WTC11 (cell line): Measurements from ENCODE around the gene VGLL3. TPM values are rescaled to one million over a fixed set of nuclear protein-coding genes. Genes with fewer than 3 reads are reported as not detected.

Experiments used
- ATAC-seq: fragments of 200-7000 bp; cut with Tn5 transposase; 2 replicates; pipeline ENCODE4 v1.10.0; 2021; ENCODE audit warnings: mild to moderate bottlenecking, moderate library complexity
- CTCF ChIA-PET: fragments of 300-600 bp; sonication (Branson Sonifier 250); formaldehyde crosslinking; loops from one replicate; lab custom pipeline; 2021; ENCODE audit warnings: antibody characterized with exemption; lab: Charles Lee
- POLR2A ChIA-PET: fragments of 350-600 bp; sonication (Branson Sonifier 250); formaldehyde crosslinking; loops from one replicate; lab custom pipeline; 2021; ENCODE audit warnings: antibody characterized with exemption; lab: Charles Lee
- DNase-seq: peaks from one replicate; pipeline ENCODE4 v3.0.0; 2021; ENCODE audit warnings: low spot score
- H3K27ac Mint-ChIP-seq: 2 replicates; pipeline ENCODE4 v1.8.0; 2021; ENCODE audit warnings: mixed read lengths
- H3K27me3 Mint-ChIP-seq: 2 replicates; pipeline ENCODE4 v1.8.0; 2021; ENCODE audit warnings: low read depth, mild to moderate bottlenecking, moderate library complexity, mixed read lengths
- H3K36me3 Mint-ChIP-seq: 2 replicates; pipeline ENCODE4 v1.8.0; 2021; ENCODE audit warnings: mixed read lengths
- H3K4me1 Mint-ChIP-seq: 2 replicates; pipeline ENCODE4 v1.8.0; 2022; ENCODE audit warnings: mixed read lengths
- H3K4me3 Mint-ChIP-seq: 2 replicates; pipeline ENCODE4 v1.8.0; 2021; ENCODE audit warnings: mild to moderate bottlenecking, moderate library complexity, mixed read lengths
- H3K9me3 Mint-ChIP-seq: 2 replicates; pipeline ENCODE4 v1.8.0; 2021; ENCODE audit warnings: mixed read lengths
- AFF4 ChIP-seq: sonication (generic); formaldehyde crosslinking; IDR thresholded peaks from 2 replicates; pipeline ENCODE4 v1.8.1; 2023; ENCODE audit warnings: mild to moderate bottlenecking, missing genetic modification reagents, borderline replicate concordance
- CBFB ChIP-seq: sonication (generic); formaldehyde crosslinking; IDR thresholded peaks from 2 replicates; pipeline ENCODE4 v1.8.1; 2022; ENCODE audit warnings: mild to moderate bottlenecking, low read depth, missing genetic modification reagents
- ELF4 ChIP-seq: sonication (generic); formaldehyde crosslinking; IDR thresholded peaks from 2 replicates; pipeline ENCODE4 v1.8.1; 2022; ENCODE audit warnings: low read depth, mild to moderate bottlenecking, moderate library complexity, missing genetic modification reagents
- FOXJ3 ChIP-seq: sonication (generic); formaldehyde crosslinking; IDR thresholded peaks from 2 replicates; pipeline ENCODE4 v1.9.0; 2021; ENCODE audit warnings: missing genetic modification reagents, mild to moderate bottlenecking, borderline replicate concordance
- GRHL2 ChIP-seq: fragments of 250-450 bp; sonication (Bioruptor Pico); IDR thresholded peaks from 2 replicates; pipeline ENCODE4 v1.8.0; 2022; ENCODE audit warnings: mild to moderate bottlenecking, moderate library complexity; ENCODE audit not compliant: insufficient replicate concordance, severe bottlenecking
- MXD4 ChIP-seq: fragments of 250-450 bp; sonication (Bioruptor Pico); IDR thresholded peaks from 2 replicates; pipeline ENCODE4 v1.8.0; 2021; ENCODE audit warnings: mild to moderate bottlenecking, moderate library complexity, borderline replicate concordance
- NFYB ChIP-seq: sonication (generic); formaldehyde crosslinking; conservative IDR thresholded peaks from 2 replicates; pipeline ENCODE4 v1.8.0; 2022; ENCODE audit warnings: low read depth, missing genetic modification reagents
- NR2C2 ChIP-seq: sonication (generic); formaldehyde crosslinking; IDR thresholded peaks from 2 replicates; pipeline ENCODE4 v1.8.0; 2022; ENCODE audit warnings: mild to moderate bottlenecking, missing genetic modification reagents
- RELA ChIP-seq: sonication (generic); formaldehyde crosslinking; IDR thresholded peaks from 2 replicates; pipeline ENCODE4 v1.8.1; 2022; ENCODE audit warnings: missing genetic modification reagents, mild to moderate bottlenecking, borderline replicate concordance
- TCF7 ChIP-seq: sonication (generic); formaldehyde crosslinking; IDR thresholded peaks from 2 replicates; pipeline ENCODE4 v1.8.0; 2022; ENCODE audit warnings: mild to moderate bottlenecking, low read depth, missing genetic modification reagents, moderate library complexity
- TP53 ChIP-seq: sonication (generic); formaldehyde crosslinking; IDR thresholded peaks from 2 replicates; pipeline ENCODE4 v1.8.1; 2023; ENCODE audit warnings: mild to moderate bottlenecking, missing genetic modification reagents
- ZNF219 ChIP-seq: sonication (generic); formaldehyde crosslinking; IDR thresholded peaks from 2 replicates; pipeline ENCODE4 v1.8.0; 2023; ENCODE audit warnings: missing genetic modification reagents, mild to moderate bottlenecking, borderline replicate concordance
- total RNA-seq: library from RNA; stranded (reverse); gene quantifications from 3 replicates; pipeline ENCODE4 v1.2.3, GENCODE V29; 2021
- TF ChIP-seq, protein P1 (sequence below): sonication (generic); formaldehyde crosslinking; IDR thresholded peaks from 2 replicates; pipeline ENCODE4 v1.8.1; 2022; ENCODE audit warnings: low read depth, missing genetic modification reagents, borderline replicate concordance
- TF ChIP-seq, protein P2 (sequence below): fragments of 250-450 bp; sonication (Bioruptor Pico); IDR thresholded peaks from 2 replicates; pipeline ENCODE4 v1.9.0; 2021; ENCODE audit warnings: mild to moderate bottlenecking
- TF ChIP-seq, protein P3 (sequence below): sonication (generic); formaldehyde crosslinking; IDR thresholded peaks from 2 replicates; pipeline ENCODE4 v1.8.1; 2022; ENCODE audit warnings: low read depth, mild to moderate bottlenecking, moderate library complexity, missing genetic modification reagents, borderline replicate concordance
- TF ChIP-seq, protein P4 (sequence below): sonication (generic); formaldehyde crosslinking; IDR thresholded peaks from 2 replicates; pipeline ENCODE4 v1.8.1; 2023; ENCODE audit warnings: mild to moderate bottlenecking, moderate library complexity, missing genetic modification reagents
- TF ChIP-seq, protein P5 (sequence below): fragments of 250-450 bp; sonication (Bioruptor Pico); IDR thresholded peaks from 2 replicates; pipeline ENCODE4 v1.9.0; 2021; ENCODE audit warnings: mild to moderate bottlenecking
- TF ChIP-seq, protein P6 (sequence below): sonication (generic); formaldehyde crosslinking; IDR thresholded peaks from 2 replicates; pipeline ENCODE4 v1.8.0; 2022; ENCODE audit warnings: mild to moderate bottlenecking, missing genetic modification reagents

VGLL3 gene
- total RNA-seq, 1 experiment from 2014 or later, result 10.4 TPM

- CTCF ChIA-PET, result no interaction called here
- no peak for ATAC-seq
- H3K36me3 Mint-ChIP-seq, result no peaks in the 10 kb centered on the region
- TF ChIP-seq MXD4, result no peak
- no peak for TF ChIP-seq FOXJ3 (CRISPR knock-in tag)
- no peak for TF ChIP-seq RELA (CRISPR knock-in tag)
- no peak for TF ChIP-seq CBFB (CRISPR knock-in tag)
- TF ChIP-seq ELF4 (CRISPR knock-in tag), result no peak
- TF ChIP-seq, protein P1, sequence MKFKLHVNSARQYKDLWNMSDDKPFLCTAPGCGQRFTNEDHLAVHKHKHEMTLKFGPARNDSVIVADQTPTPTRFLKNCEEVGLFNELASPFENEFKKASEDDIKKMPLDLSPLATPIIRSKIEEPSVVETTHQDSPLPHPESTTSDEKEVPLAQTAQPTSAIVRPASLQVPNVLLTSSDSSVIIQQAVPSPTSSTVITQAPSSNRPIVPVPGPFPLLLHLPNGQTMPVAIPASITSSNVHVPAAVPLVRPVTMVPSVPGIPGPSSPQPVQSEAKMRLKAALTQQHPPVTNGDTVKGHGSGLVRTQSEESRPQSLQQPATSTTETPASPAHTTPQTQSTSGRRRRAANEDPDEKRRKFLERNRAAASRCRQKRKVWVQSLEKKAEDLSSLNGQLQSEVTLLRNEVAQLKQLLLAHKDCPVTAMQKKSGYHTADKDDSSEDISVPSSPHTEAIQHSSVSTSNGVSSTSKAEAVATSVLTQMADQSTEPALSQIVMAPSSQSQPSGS, result no peak
- TF ChIP-seq, protein P2, sequence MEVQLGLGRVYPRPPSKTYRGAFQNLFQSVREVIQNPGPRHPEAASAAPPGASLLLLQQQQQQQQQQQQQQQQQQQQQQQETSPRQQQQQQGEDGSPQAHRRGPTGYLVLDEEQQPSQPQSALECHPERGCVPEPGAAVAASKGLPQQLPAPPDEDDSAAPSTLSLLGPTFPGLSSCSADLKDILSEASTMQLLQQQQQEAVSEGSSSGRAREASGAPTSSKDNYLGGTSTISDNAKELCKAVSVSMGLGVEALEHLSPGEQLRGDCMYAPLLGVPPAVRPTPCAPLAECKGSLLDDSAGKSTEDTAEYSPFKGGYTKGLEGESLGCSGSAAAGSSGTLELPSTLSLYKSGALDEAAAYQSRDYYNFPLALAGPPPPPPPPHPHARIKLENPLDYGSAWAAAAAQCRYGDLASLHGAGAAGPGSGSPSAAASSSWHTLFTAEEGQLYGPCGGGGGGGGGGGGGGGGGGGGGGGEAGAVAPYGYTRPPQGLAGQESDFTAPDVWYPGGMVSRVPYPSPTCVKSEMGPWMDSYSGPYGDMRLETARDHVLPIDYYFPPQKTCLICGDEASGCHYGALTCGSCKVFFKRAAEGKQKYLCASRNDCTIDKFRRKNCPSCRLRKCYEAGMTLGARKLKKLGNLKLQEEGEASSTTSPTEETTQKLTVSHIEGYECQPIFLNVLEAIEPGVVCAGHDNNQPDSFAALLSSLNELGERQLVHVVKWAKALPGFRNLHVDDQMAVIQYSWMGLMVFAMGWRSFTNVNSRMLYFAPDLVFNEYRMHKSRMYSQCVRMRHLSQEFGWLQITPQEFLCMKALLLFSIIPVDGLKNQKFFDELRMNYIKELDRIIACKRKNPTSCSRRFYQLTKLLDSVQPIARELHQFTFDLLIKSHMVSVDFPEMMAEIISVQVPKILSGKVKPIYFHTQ, result no peak
- no peak for TF ChIP-seq TP53 (CRISPR knock-in tag)
- TF ChIP-seq, protein P3, sequence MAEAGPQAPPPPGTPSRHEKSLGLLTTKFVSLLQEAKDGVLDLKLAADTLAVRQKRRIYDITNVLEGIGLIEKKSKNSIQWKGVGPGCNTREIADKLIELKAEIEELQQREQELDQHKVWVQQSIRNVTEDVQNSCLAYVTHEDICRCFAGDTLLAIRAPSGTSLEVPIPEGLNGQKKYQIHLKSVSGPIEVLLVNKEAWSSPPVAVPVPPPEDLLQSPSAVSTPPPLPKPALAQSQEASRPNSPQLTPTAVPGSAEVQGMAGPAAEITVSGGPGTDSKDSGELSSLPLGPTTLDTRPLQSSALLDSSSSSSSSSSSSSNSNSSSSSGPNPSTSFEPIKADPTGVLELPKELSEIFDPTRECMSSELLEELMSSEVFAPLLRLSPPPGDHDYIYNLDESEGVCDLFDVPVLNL (CRISPR knock-in tag), result no peak
- TF ChIP-seq GRHL2 (CRISPR knock-in tag), result no peak
- TF ChIP-seq AFF4 (CRISPR knock-in tag), result no peak
- TF ChIP-seq TCF7 (CRISPR knock-in tag), result no peak
- TF ChIP-seq NFYB (CRISPR knock-in tag), result no peak
- TF ChIP-seq, protein P4, sequence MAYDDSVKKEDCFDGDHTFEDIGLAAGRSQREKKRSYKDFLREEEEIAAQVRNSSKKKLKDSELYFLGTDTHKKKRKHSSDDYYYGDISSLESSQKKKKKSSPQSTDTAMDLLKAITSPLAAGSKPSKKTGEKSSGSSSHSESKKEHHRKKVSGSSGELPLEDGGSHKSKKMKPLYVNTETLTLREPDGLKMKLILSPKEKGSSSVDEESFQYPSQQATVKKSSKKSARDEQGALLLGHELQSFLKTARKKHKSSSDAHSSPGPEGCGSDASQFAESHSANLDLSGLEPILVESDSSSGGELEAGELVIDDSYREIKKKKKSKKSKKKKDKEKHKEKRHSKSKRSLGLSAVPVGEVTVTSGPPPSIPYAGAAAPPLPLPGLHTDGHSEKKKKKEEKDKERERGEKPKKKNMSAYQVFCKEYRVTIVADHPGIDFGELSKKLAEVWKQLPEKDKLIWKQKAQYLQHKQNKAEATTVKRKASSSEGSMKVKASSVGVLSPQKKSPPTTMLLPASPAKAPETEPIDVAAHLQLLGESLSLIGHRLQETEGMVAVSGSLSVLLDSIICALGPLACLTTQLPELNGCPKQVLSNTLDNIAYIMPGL (CRISPR knock-in tag), result no peak
- TF ChIP-seq NR2C2 (CRISPR knock-in tag), result no peak
- TF ChIP-seq, protein P5, sequence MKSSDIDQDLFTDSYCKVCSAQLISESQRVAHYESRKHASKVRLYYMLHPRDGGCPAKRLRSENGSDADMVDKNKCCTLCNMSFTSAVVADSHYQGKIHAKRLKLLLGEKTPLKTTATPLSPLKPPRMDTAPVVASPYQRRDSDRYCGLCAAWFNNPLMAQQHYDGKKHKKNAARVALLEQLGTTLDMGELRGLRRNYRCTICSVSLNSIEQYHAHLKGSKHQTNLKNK, result no peak
- TF ChIP-seq, protein P6, sequence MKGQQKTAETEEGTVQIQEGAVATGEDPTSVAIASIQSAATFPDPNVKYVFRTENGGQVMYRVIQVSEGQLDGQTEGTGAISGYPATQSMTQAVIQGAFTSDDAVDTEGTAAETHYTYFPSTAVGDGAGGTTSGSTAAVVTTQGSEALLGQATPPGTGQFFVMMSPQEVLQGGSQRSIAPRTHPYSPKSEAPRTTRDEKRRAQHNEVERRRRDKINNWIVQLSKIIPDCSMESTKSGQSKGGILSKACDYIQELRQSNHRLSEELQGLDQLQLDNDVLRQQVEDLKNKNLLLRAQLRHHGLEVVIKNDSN (CRISPR knock-in tag), result no peak
- no peak for TF ChIP-seq ZNF219
- TF ChIP-seq, all 79 proteins: peak for 0
- no peak overlapping the region for H3K4me3 Mint-ChIP-seq
- H3K27ac Mint-ChIP-seq, result no peak overlapping the region
- H3K27me3 Mint-ChIP-seq, result peaks cover 19% of the 10 kb centered on the region
- peaks cover 9% of the 10 kb centered on the region for H3K4me1 Mint-ChIP-seq
- no peaks in the 10 kb centered on the region for H3K9me3 Mint-ChIP-seq
- DNase-seq, result no peak
- POLR2A ChIA-PET, result no interaction called here
These were observed 5.6 kb downstream of the VGLL3 start for GRCh38 chr3:86985181-86985826.
